ENCODE measurements around the gene DENND6A.

The DENND6A gene

GRCh38 chr3:57575966-57576626 is 116.8 kb downstream of the DENND6A start:
- no peak for DNase-seq
